NOMO-1 treated with dmso at 0.1 percent for 144 hours (cell line): ENCODE data around the gene BET1L.
"Not testable (repeated sequence)": the region's sequence is repeated elsewhere in the genome, so short reads cannot be mapped to it uniquely, and the experiment has no call there.

ENCODE experiments used
- DNase-seq: peaks from one replicate; lab custom pipeline; 2025; ENCODE audit not compliant: unreplicated experiment; lab: John Stamatoyannopoulos, UW

Gene BET1L, protein sequence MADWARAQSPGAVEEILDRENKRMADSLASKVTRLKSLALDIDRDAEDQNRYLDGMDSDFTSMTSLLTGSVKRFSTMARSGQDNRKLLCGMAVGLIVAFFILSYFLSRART

GRCh38 chr11:207208-207862, at the start of gene BET1L, which contains the start of gene RIC8A:
Gene BET1L, minus strand, starts transcription at chr11:207399. Its CDS starts 78 bp downstream, at chr11:207321.
Gene RIC8A, plus strand, starts transcription at chr11:207708. Its CDS starts 1,147 bp downstream, at chr11:208855.
- DNase-seq: peak; percentile 96

- DNase-seq: no peak
Measured at GRCh38 chr11:255816-256215, 48.6 kb upstream of the BET1L start.

- no peak for DNase-seq
Measured at GRCh38 chr11:255176-255575, 48.0 kb upstream of the BET1L start.

DNA sequence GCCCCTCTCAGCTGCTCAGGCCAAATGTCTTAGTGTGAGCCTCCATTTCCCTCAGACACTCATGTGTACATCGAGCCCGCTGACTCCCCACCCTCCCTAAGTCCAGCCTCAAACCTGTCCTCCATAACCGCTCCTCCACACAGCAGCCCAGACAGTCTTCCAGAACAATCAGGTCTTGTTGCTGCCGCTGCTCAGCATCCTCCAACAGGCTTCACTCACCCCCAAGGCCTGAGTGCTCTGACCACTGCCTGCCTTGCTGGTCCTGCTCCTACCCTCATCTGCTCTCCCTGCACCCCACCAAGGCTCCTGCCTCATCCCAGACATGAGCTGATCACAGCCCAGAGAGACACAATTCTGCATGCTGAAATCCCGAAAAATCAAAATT, 46.7 kb upstream of the BET1L start:
- DNase-seq: no peak

- DNase-seq: no peak
Measured at GRCh38 chr11:253160-253885, 46.1 kb upstream of the BET1L start.

GRCh38 chr11:252666-253065, 45.5 kb upstream of the BET1L start:
- no peak for DNase-seq

GRCh38 chr11:251550-251949, 44.4 kb upstream of the BET1L start:
- DNase-seq: no peak

GRCh38 chr11:250740-251299, 43.6 kb upstream of the BET1L start:
- DNase-seq: peak; percentile 27

DNA sequence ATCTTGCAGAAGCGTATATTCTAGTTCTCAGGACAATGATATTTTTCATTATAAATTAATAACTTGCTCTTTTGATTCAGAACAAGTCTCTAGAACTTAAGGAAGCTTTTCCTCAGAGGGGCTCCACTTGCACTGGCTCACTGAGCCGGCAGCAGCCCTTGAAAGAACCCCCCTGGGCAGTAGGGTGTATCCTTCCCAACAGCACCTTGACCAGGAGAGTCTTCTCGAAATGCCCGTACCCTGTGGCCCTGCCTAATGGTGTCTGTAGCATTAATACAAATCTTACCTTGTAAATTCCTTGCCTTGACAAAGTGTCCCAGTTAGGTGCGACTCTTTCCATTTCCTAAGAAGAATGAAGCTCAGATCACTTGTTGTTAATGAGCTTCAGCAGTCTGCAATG, 43.1 kb upstream of the BET1L start:
- DNase-seq: no peak

DNA sequence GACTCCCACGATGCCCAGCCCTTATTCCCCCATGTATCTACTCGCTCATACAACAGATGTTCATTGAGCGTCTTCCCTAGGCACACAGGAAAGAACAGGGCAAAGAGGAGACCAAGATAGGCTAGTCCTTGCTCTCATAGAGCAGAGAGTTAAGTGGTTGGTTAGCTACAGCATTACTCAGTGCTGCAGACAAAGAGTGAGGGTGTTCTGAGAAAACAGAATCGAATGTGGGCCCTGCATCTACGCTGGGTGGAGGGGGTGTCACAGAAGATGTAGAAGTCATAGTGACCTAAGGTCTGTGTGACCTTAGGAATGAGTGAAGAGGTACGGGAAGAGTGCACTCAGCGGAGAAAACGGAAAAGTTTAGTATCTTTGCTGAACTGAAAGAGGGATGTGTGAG, 41.9 kb upstream of the BET1L start:
- DNase-seq: no peak

- no peak for DNase-seq
Measured at GRCh38 chr11:244376-244775, 37.2 kb upstream of the BET1L start.

DNA sequence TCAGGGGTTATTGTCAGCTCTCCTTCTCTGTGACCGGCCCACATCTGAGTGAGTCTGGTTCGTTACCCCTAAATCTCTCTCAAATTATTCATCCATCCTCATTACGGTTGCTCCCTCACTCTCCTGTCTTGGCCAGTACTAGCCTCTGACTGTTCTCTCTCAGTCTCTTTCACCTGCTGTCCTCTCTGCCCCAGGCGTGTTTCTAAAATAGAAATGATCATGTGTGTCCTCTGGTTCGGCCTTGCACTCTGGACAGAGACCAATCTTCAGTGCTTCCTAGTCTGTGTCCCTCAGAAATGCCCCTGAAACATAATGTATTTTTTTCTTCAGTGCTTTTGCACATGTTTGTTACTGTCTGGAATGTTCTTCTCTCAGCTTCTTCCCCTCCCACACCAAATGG, 34.4 kb upstream of the BET1L start:
- DNase-seq: no peak

DNA sequence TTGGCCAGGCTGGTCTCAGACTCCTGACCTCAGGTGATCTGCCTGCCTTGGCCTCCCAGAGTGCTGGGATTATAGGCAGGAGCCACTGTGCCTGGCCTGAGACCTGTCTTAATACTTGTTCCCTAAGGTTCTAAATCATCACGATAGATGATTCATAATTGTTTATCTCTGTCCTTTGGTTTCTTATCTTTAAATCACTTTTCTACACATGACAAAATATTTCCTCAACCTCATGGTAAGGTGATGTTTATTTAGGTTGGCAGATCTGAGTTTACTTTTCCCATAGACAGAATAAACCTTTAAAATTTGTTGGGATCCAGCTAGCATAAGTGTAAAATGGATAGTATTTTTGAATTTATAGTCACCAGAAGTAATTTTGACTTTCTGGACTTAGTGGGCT, 33.1 kb upstream of the BET1L start:
- no peak for DNase-seq

GRCh38 chr11:238346-238745, 31.1 kb upstream of the BET1L start:
- DNase-seq: not testable (repeated sequence)

DNA sequence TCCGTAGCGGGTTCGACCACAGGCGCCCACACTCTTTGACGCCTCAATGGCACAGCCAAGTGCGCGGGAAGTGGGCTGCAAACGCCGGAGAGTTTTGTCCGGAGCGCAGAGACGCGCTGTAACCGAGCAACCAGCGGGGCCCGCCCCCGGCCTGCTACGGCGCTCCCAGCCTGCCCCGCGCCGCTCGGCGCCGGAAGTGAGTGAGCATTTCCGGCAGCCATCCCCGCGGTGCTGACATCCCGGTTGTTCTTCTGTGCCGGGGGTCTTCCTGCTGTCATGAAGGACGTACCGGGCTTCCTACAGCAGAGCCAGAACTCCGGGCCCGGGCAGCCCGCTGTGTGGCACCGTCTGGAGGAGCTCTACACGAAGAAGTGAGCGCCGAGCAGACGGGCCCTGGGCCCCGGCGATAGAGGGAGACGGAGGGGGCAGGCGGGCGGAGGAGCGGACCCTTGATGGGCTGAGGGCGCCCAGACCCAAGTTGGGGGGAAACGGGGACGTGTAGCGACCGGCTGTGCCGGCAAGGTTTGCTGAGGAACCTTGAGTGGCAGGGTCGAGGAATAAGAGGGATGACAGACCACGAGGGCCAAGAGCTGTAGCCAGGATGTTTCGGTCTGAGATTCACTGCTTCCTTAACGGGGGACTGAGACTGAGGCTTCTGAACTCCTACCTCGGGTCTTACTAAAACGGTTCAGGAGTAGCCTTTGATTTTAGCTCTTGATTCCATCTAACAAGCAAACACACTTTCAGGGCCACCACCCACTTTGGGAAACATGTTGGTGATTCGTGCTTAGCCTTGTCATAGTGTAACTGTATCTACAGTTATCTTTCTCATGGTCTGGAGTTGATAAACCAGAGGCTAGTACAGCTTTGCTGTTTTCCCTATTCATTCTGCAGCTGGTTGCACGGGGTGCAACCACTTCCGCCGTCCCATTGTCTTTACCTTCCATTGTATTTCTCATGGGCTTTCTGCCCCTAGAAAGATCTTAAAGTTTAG, 29.9 kb upstream of the BET1L start, which contains the start of gene PSMD13:
TSS of gene PSMD13 (plus strand) at position 203 of the 994 bp plus-strand sequence. CDS start at position 277, 74 bp downstream.
- peak; percentile 76 for DNase-seq

DNA sequence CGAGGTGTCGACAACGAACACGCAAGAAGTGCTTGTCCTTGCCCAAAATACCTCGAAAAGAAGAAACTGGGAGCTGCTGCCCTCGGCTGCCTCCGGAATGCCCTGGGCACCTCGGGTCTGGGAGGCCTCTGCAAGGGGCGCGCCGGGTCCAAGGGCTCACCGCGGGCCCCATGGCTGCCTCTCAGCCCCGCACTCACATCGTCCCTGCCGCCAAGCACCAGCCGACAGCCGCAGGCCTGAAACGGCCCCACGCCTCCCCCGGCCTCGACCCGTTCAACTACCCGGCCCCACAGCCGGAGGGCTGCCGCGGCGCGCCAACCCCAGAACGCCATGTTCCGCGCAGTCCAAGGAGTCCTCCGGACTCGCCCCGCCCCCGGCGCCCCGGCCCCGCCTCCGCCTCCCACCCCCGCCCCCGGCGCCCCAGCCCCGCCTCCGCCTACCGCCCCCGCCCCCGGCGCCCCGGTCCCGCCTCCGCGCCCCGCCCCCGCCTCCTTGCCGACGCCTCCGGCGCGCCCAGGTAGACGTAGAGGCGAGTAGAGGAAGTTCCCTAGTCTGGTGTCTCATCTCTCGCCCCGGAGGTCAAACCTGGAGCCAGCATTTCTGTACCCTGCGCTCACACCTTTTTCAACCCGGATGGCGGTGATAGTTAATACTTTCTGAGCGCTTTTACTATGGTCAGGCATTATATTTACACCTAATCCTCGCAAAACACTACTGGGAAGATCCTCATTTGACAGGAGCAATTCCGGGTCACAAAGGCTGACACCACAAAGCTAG, 29.0 kb upstream of the BET1L start, which contains the start of gene SIRT3:
TSS of gene SIRT3 (minus strand) at position 346 of the 777 bp plus-strand sequence. CDS start at position 332, 14 bp downstream.
- DNase-seq: peak; percentile 82

GRCh38 chr11:235609-235996, 28.4 kb upstream of the BET1L start:
- no peak for DNase-seq

DNA sequence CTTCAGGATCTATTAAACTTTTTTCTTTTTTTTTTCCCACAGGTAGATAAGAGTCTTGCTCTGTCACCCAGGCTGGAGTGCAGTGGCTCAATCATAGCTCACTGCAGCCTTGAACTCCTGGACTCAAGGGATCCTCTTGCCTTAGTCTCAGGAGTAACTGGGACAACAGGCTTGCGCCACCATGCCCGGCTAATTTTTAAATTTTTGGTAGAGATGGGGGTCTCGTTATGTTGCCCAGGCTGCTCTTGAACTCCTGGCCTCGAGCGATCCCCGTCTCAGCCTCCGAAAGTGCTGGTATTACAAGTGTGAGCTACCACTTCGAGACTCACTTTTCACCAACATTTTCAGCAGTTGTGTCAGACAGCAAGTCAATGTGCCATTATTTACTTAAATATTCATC, 28.0 kb upstream of the BET1L start:
- DNase-seq: no peak

- DNase-seq: no peak
Measured at GRCh38 chr11:232783-233565, 25.8 kb upstream of the BET1L start.
